ENCODE data around the gene CCDC30.
"Not testable (repeated sequence)": the region's sequence is repeated elsewhere in the genome, so short reads cannot be mapped to it uniquely, and the experiment has no call there.

- TF ChIP-seq, protein P1, sequence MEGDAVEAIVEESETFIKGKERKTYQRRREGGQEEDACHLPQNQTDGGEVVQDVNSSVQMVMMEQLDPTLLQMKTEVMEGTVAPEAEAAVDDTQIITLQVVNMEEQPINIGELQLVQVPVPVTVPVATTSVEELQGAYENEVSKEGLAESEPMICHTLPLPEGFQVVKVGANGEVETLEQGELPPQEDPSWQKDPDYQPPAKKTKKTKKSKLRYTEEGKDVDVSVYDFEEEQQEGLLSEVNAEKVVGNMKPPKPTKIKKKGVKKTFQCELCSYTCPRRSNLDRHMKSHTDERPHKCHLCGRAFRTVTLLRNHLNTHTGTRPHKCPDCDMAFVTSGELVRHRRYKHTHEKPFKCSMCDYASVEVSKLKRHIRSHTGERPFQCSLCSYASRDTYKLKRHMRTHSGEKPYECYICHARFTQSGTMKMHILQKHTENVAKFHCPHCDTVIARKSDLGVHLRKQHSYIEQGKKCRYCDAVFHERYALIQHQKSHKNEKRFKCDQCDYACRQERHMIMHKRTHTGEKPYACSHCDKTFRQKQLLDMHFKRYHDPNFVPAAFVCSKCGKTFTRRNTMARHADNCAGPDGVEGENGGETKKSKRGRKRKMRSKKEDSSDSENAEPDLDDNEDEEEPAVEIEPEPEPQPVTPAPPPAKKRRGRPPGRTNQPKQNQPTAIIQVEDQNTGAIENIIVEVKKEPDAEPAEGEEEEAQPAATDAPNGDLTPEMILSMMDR (IDR thresholded peaks at IDR 0.05; ENCODE audit: low read depth, low read length): not testable (repeated sequence)
- TF ChIP-seq POLR2A (IDR thresholded peaks at IDR 0.05; ENCODE audit: extremely low read depth, insufficient read length): not testable (repeated sequence)
Measured at GRCh38 chr1:42627205-42627604, 164.1 kb downstream of the CCDC30 start.
